Stomach (tissue), 9 donors: Measurements from ENCODE around the gene FBXO9. TPM values are rescaled to one million over a fixed set of nuclear protein-coding genes. Genes with fewer than 3 reads are reported as not detected.
A peak's percentile ranks its signal among the peaks of the same experiment; 100 is the strongest.
"Not testable (repeated sequence)": the region's sequence is repeated elsewhere in the genome, so short reads cannot be mapped to it uniquely, and the experiment has no call there.

ENCODE experiments used
- DNase-seq, 2 donors: peaks; one replicate each; pipeline versions ENCODE4 v3.0.0 to v3.0.0-alpha.2; 2013 to 2019
- H3K27ac ChIP-seq, 5 donors: fragments of 200-600 bp in 4 of 5; sonication (generic) in 4 of 5; one replicate each; pipeline ENCODE4 v1.5.1; 2013 to 2019; ENCODE audit warnings: mild to moderate bottlenecking in 1 of 5, moderate library complexity in 1 of 5
- H3K27me3 ChIP-seq, 3 donors: fragments of 200-600 bp; sonication (generic); one replicate each; pipeline ENCODE4 v1.5.1; 2017 to 2019; ENCODE audit warnings: mixed run types in 1 of 3
- H3K36me3 ChIP-seq, 4 donors: fragments of 200-600 bp; sonication (generic); 1 replicate in 3 of 4; 2 replicates in 1 of 4; pipeline ENCODE4 v1.5.1; 2016 to 2019
- H3K4me1 ChIP-seq, 4 donors: fragments of 200-600 bp; sonication (generic); one replicate each; pipeline ENCODE4 v1.5.1; 2016 to 2019
- H3K4me3 ChIP-seq, 4 donors: fragments of 200-600 bp; sonication (generic) in 3 of 4; one replicate each; pipeline ENCODE4 v1.5.1; 2016 to 2019; ENCODE audit warnings: mild to moderate bottlenecking in 1 of 4
- H3K9me3 ChIP-seq, 4 donors: fragments of 200-600 bp; sonication (generic); one replicate each; pipeline ENCODE4 v1.5.1; 2016 to 2019
- EP300 ChIP-seq: sonication (generic); formaldehyde crosslinking; IDR thresholded peaks from one replicate; pipeline ENCODE4 v1.6.1; 2017; ENCODE audit warnings: antibody characterized with exemption
- POLR2A ChIP-seq, 4 donors: fragments of 450-650 bp; IDR thresholded peaks; one replicate each; pipeline ENCODE4 v1.6.1; 2016; ENCODE audit warnings: antibody characterized with exemption in 4 of 4, control low read depth in 2 of 4, mild to moderate bottlenecking in 1 of 4, moderate library complexity in 1 of 4
- POLR2AphosphoS5 ChIP-seq, 3 donors: sonication (generic); formaldehyde crosslinking; IDR thresholded peaks; one replicate each; pipeline ENCODE4 v1.6.1; 2016; ENCODE audit warnings: antibody characterized with exemption in 3 of 3
- WGBS, 5 donors: extraction: QIAGEN DNeasy Blood & Tissue Kit in 3 of 5; methylation state at CpG; one replicate each; pipeline versions ENCODE4 v1.1.5 to v1.1.7; 2013 to 2018; 5-methylcytosine and 5-hydroxymethylcytosine counted together
- intact Hi-C: fragments of 100-400 bp; cut with DNase I; formaldehyde crosslinking; loops from one replicate; pipeline ENCODE4 v1.15.1; 2023; ENCODE audit warnings: low total_unique reads
- polyA plus RNA-seq, 3 donors: library from polyadenylated mRNA; stranded (reverse); fragments of 200-250 nt; gene quantifications; one replicate each; pipeline ENCODE4 v1.2.3, GENCODE V29; 2013
- total RNA-seq, 5 donors: library from RNA; depleted of rRNA; stranded (reverse); fragments of >200 nt; gene quantifications; one replicate each; pipeline versions ENCODE4 v1.1.0 to v1.2.3, GENCODE V29; 2014 to 2016
- TF ChIP-seq, protein P1 (sequence below), 7 experiments: fragments of 450-650 bp in 4 of 7; fragments of 200-600 bp in 3 of 7; sonication (generic) in 3 of 7; IDR thresholded peaks; one replicate each; pipeline ENCODE4 v1.5.1; 2016 to 2019; ENCODE audit warnings: antibody characterized with exemption in 7 of 7, control low read depth in 2 of 7, mild to moderate bottlenecking in 1 of 7
- donor health status: healthy with polysubstance abuse.
- donor health status: Bipolar disorder and iron deficiency.
- donor health status: healthy.

FBXO9 gene
- total and polyA plus RNA-seq, 8 donors, result 33.9 to 119 (median 59.9) TPM

DNA sequence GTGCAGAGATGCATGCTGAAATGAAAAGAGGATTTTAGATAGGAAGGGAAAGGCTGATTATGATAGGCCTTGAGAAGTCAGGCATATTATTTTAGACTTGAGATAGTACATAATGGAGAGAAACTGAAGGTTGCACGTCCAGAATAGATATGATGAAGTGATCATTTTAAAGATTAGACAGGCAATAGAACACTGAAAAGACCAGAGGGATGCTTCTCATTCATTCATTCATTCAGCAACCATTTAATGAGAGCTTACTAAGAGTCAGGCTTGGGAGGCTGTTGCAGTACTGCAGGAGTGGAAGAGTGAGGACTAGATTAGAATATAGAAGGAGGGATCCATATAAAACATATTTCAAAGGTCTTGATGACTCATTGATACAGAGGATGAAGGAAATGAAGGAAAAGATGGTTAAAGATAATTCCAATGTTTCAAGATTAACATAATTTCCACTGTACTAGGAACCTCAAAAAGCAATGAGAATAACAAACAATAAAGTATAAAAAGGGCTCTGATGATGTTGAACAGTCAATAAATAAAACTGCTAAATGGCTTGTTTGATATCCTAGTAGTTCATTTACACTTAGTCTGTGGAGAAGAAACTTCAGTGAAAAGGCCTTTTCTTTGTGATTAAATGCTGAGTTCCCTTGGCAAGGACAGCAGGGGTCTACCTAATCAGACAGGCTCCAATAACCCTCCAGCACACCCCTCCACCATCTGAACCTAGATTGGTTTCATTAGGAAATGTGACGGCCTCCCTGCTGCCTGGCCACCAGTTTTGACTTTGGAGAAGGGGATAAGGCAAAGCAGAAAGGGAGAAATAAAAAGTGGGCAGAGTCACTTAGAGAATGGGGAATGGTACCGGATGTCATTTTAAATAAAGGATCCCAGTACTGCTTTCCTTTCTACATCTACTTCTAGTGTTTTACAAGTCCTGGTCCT lies 5.3 kb upstream of the FBXO9 start:
- TF ChIP-seq, protein P1, sequence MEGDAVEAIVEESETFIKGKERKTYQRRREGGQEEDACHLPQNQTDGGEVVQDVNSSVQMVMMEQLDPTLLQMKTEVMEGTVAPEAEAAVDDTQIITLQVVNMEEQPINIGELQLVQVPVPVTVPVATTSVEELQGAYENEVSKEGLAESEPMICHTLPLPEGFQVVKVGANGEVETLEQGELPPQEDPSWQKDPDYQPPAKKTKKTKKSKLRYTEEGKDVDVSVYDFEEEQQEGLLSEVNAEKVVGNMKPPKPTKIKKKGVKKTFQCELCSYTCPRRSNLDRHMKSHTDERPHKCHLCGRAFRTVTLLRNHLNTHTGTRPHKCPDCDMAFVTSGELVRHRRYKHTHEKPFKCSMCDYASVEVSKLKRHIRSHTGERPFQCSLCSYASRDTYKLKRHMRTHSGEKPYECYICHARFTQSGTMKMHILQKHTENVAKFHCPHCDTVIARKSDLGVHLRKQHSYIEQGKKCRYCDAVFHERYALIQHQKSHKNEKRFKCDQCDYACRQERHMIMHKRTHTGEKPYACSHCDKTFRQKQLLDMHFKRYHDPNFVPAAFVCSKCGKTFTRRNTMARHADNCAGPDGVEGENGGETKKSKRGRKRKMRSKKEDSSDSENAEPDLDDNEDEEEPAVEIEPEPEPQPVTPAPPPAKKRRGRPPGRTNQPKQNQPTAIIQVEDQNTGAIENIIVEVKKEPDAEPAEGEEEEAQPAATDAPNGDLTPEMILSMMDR (IDR thresholded peaks at IDR 0.05), result no peak
- TF ChIP-seq POLR2AphosphoS5 (IDR thresholded peaks at IDR 0.05) (no peak), EP300 (no peak), POLR2A (IDR thresholded peaks at IDR 0.05) (no peak)
- intact Hi-C loops, result loop anchor here (5.0 kb wide), 1 partner anchor 58 kb away; no protein-coding TSS in a partner anchor
- peak overlapping the region in 4 of 5 donors; percentile 92 to 98 (median 94) for H3K27ac ChIP-seq

DNA sequence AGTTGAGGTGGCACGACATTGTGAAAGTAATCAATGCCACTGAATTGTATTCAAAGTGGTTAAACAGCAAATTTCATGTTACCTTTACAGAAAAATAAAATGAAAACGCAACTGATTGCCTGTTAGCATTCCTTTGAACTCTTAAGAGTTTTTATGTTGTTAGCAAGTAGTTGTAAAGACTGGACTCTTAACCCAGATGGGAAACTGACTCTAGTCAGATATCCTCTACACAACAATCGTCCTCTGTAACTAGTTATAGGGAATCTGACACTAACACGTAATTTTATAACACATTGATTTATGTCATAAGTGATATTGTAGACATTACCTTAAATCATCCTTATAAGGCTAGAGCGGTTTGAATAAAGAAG lies 3.0 kb upstream of the FBXO9 start:
- H3K4me3 ChIP-seq, result peak overlapping the region; percentile 73 to 89 (median 87)
- 12 to 15% (median 12%) methylated on average over 5 of the region's 5 CpGs for WGBS, 5 donors
- H3K9me3 ChIP-seq, result no peaks in the 10 kb centered on the region
- H3K4me1 ChIP-seq, result peaks cover 44 to 77% (median 66%) of the 10 kb centered on the region in 4 donors
- peak overlapping the region in 4 of 5 donors; percentile 92 to 98 (median 94) for H3K27ac ChIP-seq
- DNase-seq, result no peak
- no peaks in the 10 kb centered on the region for H3K36me3 ChIP-seq
- TF ChIP-seq EP300, result no peak
- TF ChIP-seq POLR2AphosphoS5 (IDR thresholded peaks at IDR 0.05), result no peak
- TF ChIP-seq, protein P1 (IDR thresholded peaks at IDR 0.05), result no peak
- intact Hi-C loops, result no loop called here
- H3K27me3 ChIP-seq, result no peaks in the 10 kb centered on the region

More for the DNA sequence above, 5.3 kb upstream of the FBXO9 start:
- H3K4me3 ChIP-seq, result peak overlapping the region; percentile 73 to 89 (median 87)
- peaks cover 47 to 87% (median 72%) of the 10 kb centered on the region in 4 donors for H3K4me1 ChIP-seq
- no peaks in the 10 kb centered on the region for H3K27me3 ChIP-seq
- no peak for DNase-seq
- no peaks in the 10 kb centered on the region for H3K36me3 ChIP-seq
- no peaks in the 10 kb centered on the region for H3K9me3 ChIP-seq
- 21 to 50% (median 27%) methylated on average over 3 of the region's 3 CpGs for WGBS, 5 donors

DNA sequence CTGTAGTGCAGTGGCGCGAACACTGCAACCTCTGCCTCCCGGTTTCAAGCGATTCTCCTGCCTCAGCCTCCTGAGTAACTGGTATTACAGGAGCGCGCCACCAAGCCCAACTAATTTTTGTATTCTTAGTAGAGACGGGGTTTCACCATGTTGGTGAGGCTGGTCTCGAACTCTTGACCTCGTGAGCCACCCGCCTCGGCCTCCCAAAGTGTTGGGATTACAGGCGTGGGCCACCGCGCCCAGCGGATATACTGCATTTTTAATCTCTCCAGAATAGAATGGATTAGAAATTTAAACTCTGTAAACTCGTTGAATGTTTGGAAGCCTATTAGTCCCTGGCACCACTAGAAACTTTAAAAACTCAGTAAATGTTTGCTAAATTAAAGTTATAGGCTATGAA lies 949 bp upstream of the FBXO9 start:
- H3K27me3 ChIP-seq, H3K9me3 ChIP-seq, intact Hi-C loops, DNase-seq, H3K36me3 ChIP-seq: not testable (repeated sequence)
- peaks cover 48 to 78% (median 58%) of the 10 kb centered on the region in 4 donors for H3K4me1 ChIP-seq
- 59 to 66% (median 61%) methylated on average over 16 of the region's 16 CpGs for WGBS, 5 donors
- peak overlapping the region in 3 of 5 donors; percentile 91 to 97 (median 97) for H3K27ac ChIP-seq
- H3K4me3 ChIP-seq, result peak overlapping the region; percentile 71 to 99 (median 98)

DNA sequence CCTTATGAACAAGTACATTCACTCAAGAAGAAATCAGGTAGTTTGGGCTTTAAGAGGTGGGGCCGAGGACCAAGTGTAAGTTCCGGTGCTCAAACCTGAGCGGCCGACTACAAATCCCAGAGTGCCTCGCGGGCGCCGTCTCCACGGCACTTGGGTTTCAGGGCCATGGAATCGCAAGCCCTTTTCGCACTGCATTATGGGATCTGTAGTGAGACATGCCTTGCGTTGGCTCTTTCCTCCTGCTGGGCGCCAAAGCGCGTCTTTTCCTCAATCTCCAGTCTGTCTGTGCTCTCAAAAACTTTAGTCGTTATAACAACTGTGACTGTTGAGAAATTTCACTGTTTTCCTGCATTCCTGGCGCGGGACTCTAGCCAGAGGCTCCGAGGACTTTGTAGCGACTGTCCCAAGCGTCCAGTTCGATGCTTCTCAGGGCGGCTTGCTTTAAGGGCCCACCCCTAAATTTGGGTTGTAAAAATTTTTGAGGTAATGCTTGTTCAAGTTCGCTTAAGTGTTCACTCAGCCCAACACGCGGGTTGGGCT lies 408 bp upstream of the FBXO9 start:
- peak overlapping the region; percentile 84 to 97 (median 92) for H3K27ac ChIP-seq
- WGBS, 5 donors, result 0 to 1% (median 0%) methylated on average over 26 of the region's 26 CpGs
- H3K4me1 ChIP-seq, result peaks cover 43 to 78% (median 55%) of the 10 kb centered on the region in 4 donors
- TF ChIP-seq POLR2AphosphoS5 (IDR thresholded peaks at IDR 0.05) (peak; percentile 62 to 89 (median 81)), POLR2A (IDR thresholded peaks at IDR 0.05) (no peak), EP300 (no peak)
- TF ChIP-seq, protein P1 (IDR thresholded peaks at IDR 0.05), result peak in 1 of 7 experiments; percentile 26
- H3K4me3 ChIP-seq, result peak overlapping the region; percentile 71 to 99 (median 98)
- DNase-seq, result peak; percentile 97 to 99
- no peaks in the 10 kb centered on the region for H3K27me3 ChIP-seq
- no peaks in the 10 kb centered on the region for H3K9me3 ChIP-seq
- intact Hi-C loops, result no loop called here
- no peaks in the 10 kb centered on the region for H3K36me3 ChIP-seq
